NAMALWA (cell line): Measurements from ENCODE around the gene DCUN1D3.
"Not testable (repeated sequence)": the region's sequence is repeated elsewhere in the genome, so short reads cannot be mapped to it uniquely, and the experiment has no call there.

ENCODE experiments used
- DNase-seq: peaks from one replicate; pipeline ENCODE4 v3.0.0-alpha.2; 2015; ENCODE audit warnings: low spot score

Gene DCUN1D3

GRCh38 chr16:20822521-20823325, 77.4 kb downstream of the DCUN1D3 start:
- DNase-seq: no peak

- DNase-seq: no peak
These were observed 78.5 kb downstream of the DCUN1D3 start for GRCh38 chr16:20821682-20822081.

GRCh38 chr16:20818929-20819585, 81.1 kb downstream of the DCUN1D3 start:
- DNase-seq: no peak

GRCh38 chr16:20814784-20815183, 85.4 kb downstream of the DCUN1D3 start:
- no peak for DNase-seq

- DNase-seq: no peak
These were observed 87.6 kb downstream of the DCUN1D3 start for GRCh38 chr16:20812510-20812909.

- no peak for DNase-seq
These were observed 88.2 kb downstream of the DCUN1D3 start for GRCh38 chr16:20811889-20812439.

GRCh38 chr16:20807862-20808261, 92.3 kb downstream of the DCUN1D3 start:
- no peak for DNase-seq

GRCh38 chr16:20806168-20807050, 93.7 kb downstream of the DCUN1D3 start, which contains the start of the genes ERI2 and REXO5:
TSS of gene ERI2 (minus strand) at chr16:20806472. CDS start at chr16:20806430, 42 bp downstream.
TSS of gene REXO5 (plus strand) at chr16:20806527. CDS start at chr16:20806954, 427 bp downstream.
- DNase-seq: peak; percentile 82

- not testable (repeated sequence) for DNase-seq
These were observed 94.4 kb downstream of the DCUN1D3 start for GRCh38 chr16:20805684-20806167.
